Tibial artery (tissue), 4 donors: ENCODE results near the gene FCHSD2.

Experiments used
- DNase-seq, 2 donors: peaks; one replicate each; pipeline ENCODE4 v3.0.0-alpha.2; 2019
- H3K27ac ChIP-seq, 2 donors: fragments of 200-600 bp; sonication (generic) in 1 of 2; 1 replicate in 1 of 2; 2 replicates in 1 of 2; pipeline ENCODE4 v1.5.1; 2018 to 2019; ENCODE audit warnings: mild to moderate bottlenecking in 1 of 2
- H3K27me3 ChIP-seq, 2 donors: fragments of 200-600 bp; sonication (generic) in 1 of 2; one replicate each; pipeline versions ENCODE4 v1.5.1 to v1.6.0; 2016 to 2019
- H3K36me3 ChIP-seq, 3 donors: fragments of 200-600 bp; sonication (generic) in 2 of 3; one replicate each; pipeline ENCODE4 v1.5.1; 2016 to 2019; ENCODE audit warnings: mild to moderate bottlenecking in 2 of 3
- H3K4me1 ChIP-seq, 4 donors: fragments of 200-600 bp; sonication (generic) in 2 of 4; 1 replicate in 3 of 4; 2 replicates in 1 of 4; pipeline ENCODE4 v1.5.1; 2016 to 2019
- H3K4me3 ChIP-seq, 2 donors: fragments of 200-600 bp; sonication (generic) in 1 of 2; 1 replicate in 1 of 2; 2 replicates in 1 of 2; pipeline ENCODE4 v1.5.1; 2018 to 2019; ENCODE audit warnings: mild to moderate bottlenecking in 2 of 2
- H3K9me3 ChIP-seq, 3 donors: fragments of 200-600 bp; sonication (generic) in 1 of 3; one replicate each; pipeline ENCODE4 v1.5.1; 2016 to 2019
- intact Hi-C: fragments of 100-400 bp; cut with DNase I; formaldehyde crosslinking; loops from one replicate; pipeline ENCODE4 v1.15.0; 2023; ENCODE audit warnings: low total_unique reads
- TF ChIP-seq, protein P1 (sequence below), 2 experiments: fragments of 200-600 bp in 1 of 2; fragments of 450-650 bp in 1 of 2; IDR thresholded peaks; one replicate each; pipeline ENCODE4 v1.5.1; 2017 to 2019; ENCODE audit warnings: antibody characterized with exemption in 2 of 2, mild to moderate bottlenecking in 1 of 2, moderate library complexity in 1 of 2

The FCHSD2 gene

DNA sequence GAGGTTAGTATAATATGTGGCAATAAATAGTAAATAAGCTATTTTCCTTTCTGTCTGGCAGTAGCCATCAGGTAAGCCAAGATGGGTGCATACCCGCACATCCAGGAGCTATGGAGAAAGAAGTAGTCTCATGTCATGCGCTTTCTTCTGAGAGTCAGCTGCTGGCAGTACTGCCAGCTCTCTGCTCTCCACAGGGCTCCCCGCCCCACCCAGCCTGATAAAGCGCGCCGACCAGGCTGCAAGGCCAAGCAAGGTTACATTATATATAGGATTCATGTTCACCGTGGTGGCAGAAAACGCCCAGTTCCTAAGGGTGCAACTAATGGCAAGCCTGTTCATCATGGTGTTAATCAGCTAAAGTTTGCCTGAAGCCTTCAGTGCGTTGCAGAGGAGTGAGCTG, 201.7 kb downstream of the FCHSD2 start:
- H3K36me3 ChIP-seq, result no peaks in the 10 kb centered on the region
- peaks cover 0 to 39% (median 22%) of the 10 kb centered on the region in 4 donors for H3K4me1 ChIP-seq
- intact Hi-C loops, result no loop called here
- TF ChIP-seq, protein P1, sequence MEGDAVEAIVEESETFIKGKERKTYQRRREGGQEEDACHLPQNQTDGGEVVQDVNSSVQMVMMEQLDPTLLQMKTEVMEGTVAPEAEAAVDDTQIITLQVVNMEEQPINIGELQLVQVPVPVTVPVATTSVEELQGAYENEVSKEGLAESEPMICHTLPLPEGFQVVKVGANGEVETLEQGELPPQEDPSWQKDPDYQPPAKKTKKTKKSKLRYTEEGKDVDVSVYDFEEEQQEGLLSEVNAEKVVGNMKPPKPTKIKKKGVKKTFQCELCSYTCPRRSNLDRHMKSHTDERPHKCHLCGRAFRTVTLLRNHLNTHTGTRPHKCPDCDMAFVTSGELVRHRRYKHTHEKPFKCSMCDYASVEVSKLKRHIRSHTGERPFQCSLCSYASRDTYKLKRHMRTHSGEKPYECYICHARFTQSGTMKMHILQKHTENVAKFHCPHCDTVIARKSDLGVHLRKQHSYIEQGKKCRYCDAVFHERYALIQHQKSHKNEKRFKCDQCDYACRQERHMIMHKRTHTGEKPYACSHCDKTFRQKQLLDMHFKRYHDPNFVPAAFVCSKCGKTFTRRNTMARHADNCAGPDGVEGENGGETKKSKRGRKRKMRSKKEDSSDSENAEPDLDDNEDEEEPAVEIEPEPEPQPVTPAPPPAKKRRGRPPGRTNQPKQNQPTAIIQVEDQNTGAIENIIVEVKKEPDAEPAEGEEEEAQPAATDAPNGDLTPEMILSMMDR (IDR thresholded peaks at IDR 0.05), result no peak
- H3K27ac ChIP-seq, result peak overlapping the region; percentile 6 to 67
- no peak overlapping the region for H3K4me3 ChIP-seq
- DNase-seq, result no peak
- no peaks in the 10 kb centered on the region for H3K27me3 ChIP-seq
- no peaks in the 10 kb centered on the region for H3K9me3 ChIP-seq

GRCh38 chr11:72939031-72939430, 203.1 kb downstream of the FCHSD2 start:
- H3K27ac ChIP-seq, result peak overlapping the region; percentile 7 to 67
- H3K4me3 ChIP-seq, result no peak overlapping the region
- TF ChIP-seq, protein P1 (IDR thresholded peaks at IDR 0.05), result no peak
- H3K9me3 ChIP-seq, result no peaks in the 10 kb centered on the region
- no peaks in the 10 kb centered on the region for H3K36me3 ChIP-seq
- H3K4me1 ChIP-seq, result peaks cover 0 to 53% (median 27%) of the 10 kb centered on the region in 4 donors
- no peak for DNase-seq
- no peaks in the 10 kb centered on the region for H3K27me3 ChIP-seq
- intact Hi-C loops, result no loop called here

DNA sequence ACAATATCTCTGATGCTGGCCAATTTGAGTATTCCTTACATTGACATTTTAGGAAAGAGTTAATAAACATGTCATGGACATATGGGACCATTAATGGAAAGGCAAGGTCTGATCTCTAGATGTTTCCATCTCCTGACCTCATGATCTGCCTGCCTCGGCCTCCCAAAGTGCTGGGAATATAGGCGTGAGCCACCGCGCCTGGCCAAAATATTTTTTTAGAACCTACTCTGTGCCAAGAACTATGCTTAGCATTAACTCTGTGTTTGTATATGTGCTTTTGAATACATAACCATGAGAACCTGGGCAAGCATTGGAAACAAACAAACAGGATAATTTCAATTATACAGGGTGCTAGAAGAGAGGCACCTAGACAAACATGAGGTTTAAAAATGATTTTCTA, 204.7 kb downstream of the FCHSD2 start:
- no peak for DNase-seq
- Histone ChIP-seq H3K36me3 (no peaks in the 10 kb centered on the region), H3K27me3 (no peaks in the 10 kb centered on the region), H3K9me3 (no peaks in the 10 kb centered on the region), H3K4me1 (peaks cover 0 to 67% (median 31%) of the 10 kb centered on the region in 4 donors), H3K27ac (peak overlapping the region; percentile 51 to 67), H3K4me3 (no peak overlapping the region)
- intact Hi-C loops, result no loop called here
- TF ChIP-seq, protein P1 (IDR thresholded peaks at IDR 0.05), result no peak

DNA sequence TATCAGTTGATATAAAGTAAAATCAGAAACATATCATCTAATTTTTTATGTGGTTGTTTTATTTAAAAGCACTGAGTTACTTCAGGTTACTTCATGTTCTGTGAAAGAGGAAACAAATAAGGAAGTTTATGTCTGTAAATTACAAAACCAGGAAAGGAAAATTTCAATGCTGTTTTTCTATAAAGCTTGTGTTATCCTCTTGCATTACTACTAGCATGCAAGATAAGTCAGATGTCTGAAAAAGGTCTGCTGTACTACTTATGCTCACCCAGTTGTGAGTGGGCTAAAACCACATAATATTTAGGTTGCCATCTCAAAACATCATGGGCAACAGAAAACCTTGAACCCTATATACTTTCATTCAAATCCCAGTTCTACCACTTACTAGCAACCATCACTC, 206.4 kb downstream of the FCHSD2 start:
- Histone ChIP-seq H3K4me1 (peaks cover 0 to 79% (median 32%) of the 10 kb centered on the region in 4 donors), H3K9me3 (no peaks in the 10 kb centered on the region), H3K27ac (peak overlapping the region; percentile 55 to 67), H3K36me3 (no peaks in the 10 kb centered on the region), H3K27me3 (no peaks in the 10 kb centered on the region), H3K4me3 (peak overlapping the region in 1 of 2 donors; percentile 31)
- intact Hi-C loops, result no loop called here
- TF ChIP-seq, protein P1 (IDR thresholded peaks at IDR 0.05), result no peak
- DNase-seq, result no peak

DNA sequence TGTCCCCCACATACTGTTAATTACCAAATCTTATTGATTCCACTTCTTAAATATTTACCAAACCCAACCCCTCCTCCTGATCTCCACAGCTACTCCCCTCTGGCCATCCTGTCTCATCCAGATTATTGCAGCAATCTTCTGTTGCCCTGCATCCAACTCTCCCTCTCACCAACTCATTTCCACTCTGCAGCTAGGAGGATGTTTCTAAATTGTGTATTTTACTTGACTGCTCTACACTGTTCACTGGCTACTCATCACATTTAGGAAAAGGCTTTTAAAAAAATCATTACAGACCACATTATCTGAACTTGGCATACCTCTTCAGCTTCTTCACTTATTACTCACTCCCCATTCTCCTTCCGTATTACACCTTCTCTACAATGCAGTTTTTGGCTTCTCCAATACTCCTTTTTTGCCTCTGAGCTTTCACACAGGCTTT, 210.0 kb downstream of the FCHSD2 start:
- H3K4me1 ChIP-seq, result peaks cover 0 to 56% (median 21%) of the 10 kb centered on the region in 4 donors
- peak overlapping the region in 1 of 2 donors; percentile 17 for H3K27ac ChIP-seq
- intact Hi-C loops, result no loop called here
- H3K4me3 ChIP-seq, result no peak overlapping the region
- H3K27me3 ChIP-seq, result no peaks in the 10 kb centered on the region
- H3K9me3 ChIP-seq, result no peaks in the 10 kb centered on the region
- no peaks in the 10 kb centered on the region for H3K36me3 ChIP-seq
- DNase-seq, result no peak
- TF ChIP-seq, protein P1 (IDR thresholded peaks at IDR 0.05), result no peak

- Histone ChIP-seq H3K27ac (no peak overlapping the region), H3K4me1 (peaks cover 0 to 49% (median 9%) of the 10 kb centered on the region in 4 donors), H3K4me3 (no peak overlapping the region)
These were observed 212.1 kb downstream of the FCHSD2 start for GRCh38 chr11:72930008-72930407.

More at GRCh38 chr11:72930008-72930407, 212.1 kb downstream of the FCHSD2 start:
- no peaks in the 10 kb centered on the region for H3K27me3 ChIP-seq
- no peaks in the 10 kb centered on the region for H3K9me3 ChIP-seq
- TF ChIP-seq, protein P1 (IDR thresholded peaks at IDR 0.05), result no peak
- peaks cover 0 to 7% (median 0%) of the 10 kb centered on the region in 3 donors for H3K36me3 ChIP-seq
- intact Hi-C loops, result no loop called here
- no peak for DNase-seq
